GM19467 (cell line): ENCODE results near the gene MDK.

Source experiments
- ATAC-seq: cut with Tn5 transposase; IDR thresholded peaks from one replicate; pipeline ENCODE4 v1.9.1; 2021; ENCODE audit warnings: mild to moderate bottlenecking, moderate library complexity; ENCODE audit not compliant: unreplicated experiment

Gene MDK

DNA sequence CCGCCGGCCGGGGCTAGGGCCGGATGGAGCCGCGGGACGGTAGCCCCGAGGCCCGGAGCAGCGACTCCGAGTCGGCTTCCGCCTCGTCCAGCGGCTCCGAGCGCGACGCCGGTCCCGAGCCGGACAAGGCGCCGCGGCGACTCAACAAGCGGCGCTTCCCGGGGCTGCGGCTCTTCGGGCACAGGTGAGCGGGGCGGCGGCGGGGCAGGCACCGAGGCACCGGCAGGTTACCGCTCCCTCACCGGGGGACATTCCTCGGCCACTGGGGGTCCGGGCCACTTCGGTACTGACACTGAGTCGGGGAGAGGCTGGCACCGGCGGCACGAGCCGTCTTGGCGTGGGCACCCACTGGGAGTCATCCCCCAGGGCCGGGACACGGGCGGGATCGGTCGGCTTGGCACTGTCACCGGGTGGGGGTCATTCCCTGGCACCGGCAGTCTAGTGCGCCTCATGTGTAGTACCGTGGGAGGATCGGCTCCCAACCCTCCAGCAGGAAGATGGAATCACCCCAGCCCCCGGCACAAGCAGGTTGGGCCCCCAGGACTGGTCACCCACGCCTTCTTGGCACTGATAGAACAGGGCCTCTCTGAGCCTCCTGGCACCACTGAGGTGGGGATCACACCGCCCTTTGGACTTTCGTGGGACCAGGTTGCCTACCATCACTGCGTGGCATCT, 33.7 kb upstream of the MDK start:
- peak; percentile 2 for ATAC-seq

- ATAC-seq, result no peak
Measured at GRCh38 chr11:46348566-46349401, 32.7 kb upstream of the MDK start.

- no peak for ATAC-seq
Measured at GRCh38 chr11:46350695-46351094, 30.8 kb upstream of the MDK start.

DNA sequence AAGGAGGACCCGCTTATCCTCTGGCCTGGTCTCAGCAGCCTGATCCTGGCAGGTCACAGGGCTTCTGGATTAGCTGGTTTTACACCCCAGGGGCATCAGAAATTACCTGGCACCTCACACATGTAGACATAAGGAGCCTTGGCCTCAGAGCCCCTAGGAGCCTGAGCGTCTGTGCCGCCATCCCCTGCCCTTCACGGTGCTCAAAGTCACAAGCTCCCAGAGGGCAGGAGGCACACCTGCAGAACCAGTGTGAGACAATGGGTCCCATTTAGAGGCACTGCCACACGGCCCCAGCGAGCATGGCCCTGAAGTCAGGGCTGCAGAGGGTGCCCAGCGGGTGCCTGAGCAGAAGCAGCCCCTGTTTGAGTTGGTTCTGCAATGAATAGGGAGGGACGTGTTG, 30.3 kb upstream of the MDK start:
- ATAC-seq, result no peak

GRCh38 chr11:46351606-46352005, 29.9 kb upstream of the MDK start:
- no peak for ATAC-seq

DNA sequence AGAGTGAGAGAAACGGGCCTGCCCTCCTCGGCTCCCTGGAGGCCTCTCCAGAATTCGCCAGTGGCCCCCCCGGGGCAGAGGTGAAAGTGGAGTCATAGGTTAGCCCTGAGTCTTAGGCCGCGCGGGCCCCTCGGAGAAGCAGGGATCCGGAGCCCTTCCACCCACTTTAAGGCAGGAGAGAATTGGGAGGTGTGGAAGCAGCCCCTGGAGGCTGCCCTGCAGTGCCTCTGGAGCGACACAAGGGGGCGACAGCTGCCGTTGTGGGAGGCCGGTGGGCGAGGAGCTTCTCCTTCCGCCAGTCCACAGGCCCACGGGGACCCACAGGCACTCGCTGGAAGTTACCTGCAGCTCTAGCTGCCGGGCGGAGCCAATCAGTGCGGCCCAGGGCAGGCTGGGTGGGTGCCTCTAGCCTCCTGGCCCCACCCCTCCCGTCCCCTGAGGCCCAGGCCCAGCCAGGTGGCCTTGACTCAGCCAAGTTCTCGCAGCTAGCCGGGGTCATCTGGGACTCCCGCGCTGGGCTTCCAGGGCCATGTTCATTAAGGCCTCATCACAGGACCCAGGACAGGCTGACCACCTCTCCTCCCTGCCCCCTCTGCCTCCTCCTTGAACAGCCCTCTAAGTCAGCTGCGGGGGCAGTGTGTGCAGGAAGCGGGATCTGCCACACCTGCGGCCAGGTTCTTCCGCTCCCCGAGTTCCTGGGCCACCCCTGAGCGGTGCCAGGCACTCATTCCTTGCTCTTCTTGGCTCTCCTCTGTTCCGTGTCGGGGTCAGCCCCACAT, 29.2 kb upstream of the MDK start:
- ATAC-seq, result no peak

- ATAC-seq, result no peak
Measured at GRCh38 chr11:46353698-46354097, 27.8 kb upstream of the MDK start.

DNA sequence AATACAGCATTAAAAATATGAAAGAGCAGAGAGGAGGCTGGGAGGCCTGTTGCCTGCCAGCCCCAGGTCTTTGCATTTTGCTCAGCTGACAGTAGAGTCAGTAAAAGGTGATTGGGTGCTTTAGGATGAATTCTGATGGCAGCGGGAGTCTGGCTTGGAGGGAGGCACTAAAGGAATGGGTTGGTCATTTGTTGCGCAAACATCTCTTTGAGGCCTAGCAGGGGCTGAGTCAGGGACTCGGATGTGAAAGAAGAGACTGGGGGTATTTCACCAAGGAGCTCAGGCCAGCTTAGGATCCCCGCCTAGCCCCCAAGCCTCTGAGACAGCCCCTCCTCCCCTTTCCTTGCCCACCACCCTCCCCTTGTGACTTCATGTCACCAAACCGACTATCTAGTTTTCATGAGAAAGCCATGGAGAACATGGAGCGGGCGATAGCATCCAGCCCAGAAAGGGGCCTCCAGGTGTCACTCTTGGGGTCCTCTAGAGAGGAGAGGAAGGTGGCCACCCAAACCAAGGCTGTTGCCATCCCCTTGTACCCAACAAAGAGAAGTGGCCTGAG, 24.5 kb upstream of the MDK start:
- no peak for ATAC-seq

- ATAC-seq, result no peak
Measured at GRCh38 chr11:46357483-46357936, 24.0 kb upstream of the MDK start.

GRCh38 chr11:46359953-46360352, 21.5 kb upstream of the MDK start:
- ATAC-seq, result no peak

GRCh38 chr11:46360878-46361277, 20.6 kb upstream of the MDK start:
- ATAC-seq, result no peak

GRCh38 chr11:46361283-46362155, 19.9 kb upstream of the MDK start:
- ATAC-seq, result peak; percentile 81

- ATAC-seq, result no peak
Measured at GRCh38 chr11:46362156-46363030, 19.1 kb upstream of the MDK start.

GRCh38 chr11:46363031-46363407, 18.4 kb upstream of the MDK start:
- ATAC-seq, result no peak

- no peak for ATAC-seq
Measured at GRCh38 chr11:46363455-46364005, 17.9 kb upstream of the MDK start.

GRCh38 chr11:46364056-46364455, 17.4 kb upstream of the MDK start:
- no peak for ATAC-seq

DNA sequence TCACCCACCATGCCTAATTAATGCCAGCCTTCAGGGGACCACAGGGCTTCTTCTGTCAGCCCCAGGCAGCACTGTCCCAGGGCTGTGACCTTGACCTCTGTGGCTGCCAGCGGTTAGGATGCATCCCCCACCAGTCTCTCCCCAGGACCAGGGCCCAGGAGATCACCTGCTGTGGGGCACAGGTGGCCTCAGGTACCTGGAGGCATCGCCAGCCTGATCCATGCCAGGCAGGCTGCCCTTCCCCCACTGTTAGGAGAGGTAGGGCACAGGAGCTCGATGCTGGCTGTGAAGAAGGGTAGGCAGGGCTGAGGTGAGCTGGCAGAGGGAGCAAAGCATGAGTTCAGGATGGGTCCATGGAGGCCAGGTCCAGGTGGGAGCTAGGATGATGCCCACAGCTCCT, 16.7 kb upstream of the MDK start:
- no peak for ATAC-seq

DNA sequence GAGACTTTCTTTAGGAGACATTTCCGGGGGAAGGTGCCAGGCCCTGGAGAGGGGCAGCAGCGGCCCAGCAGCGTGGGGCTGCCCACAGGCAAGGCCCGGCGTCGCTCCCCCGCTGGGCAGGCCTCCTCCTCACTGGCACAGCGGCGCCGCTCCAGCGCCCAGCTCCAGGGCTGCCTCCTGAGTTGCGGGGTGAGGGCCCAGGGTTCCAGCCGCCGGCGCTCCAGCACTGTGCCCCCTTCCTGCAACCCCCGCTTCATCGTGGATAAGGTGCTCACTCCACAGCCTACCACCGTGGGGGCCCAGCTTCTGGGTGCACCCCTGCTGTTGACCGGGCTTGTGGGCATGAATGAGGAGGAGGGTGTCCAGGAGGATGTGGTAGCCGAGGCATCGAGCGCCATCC, 15.2 kb upstream of the MDK start:
- ATAC-seq, result no peak

DNA sequence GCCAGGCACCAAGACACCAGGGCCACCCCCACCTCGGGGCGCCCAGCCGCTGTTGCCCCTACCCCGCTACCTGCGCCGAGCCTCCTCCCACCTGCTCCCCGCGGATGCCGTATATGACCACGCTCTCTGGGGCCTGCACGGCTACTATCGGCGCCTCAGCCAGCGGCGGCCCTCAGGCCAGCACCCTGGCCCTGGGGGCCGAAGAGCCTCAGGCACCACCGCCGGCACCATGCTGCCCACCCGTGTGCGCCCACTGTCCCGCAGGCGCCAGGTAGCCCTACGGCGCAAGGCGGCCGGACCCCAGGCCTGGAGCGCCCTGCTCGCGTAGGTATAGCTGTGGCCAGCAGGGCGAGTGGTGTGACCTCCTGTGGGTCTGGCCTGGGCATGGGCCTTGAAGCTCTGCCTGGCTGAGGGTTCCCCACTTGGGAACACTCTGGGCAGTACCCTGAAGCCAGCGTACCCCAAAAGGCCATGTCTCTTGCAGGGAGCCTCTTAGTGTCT, 14.8 kb upstream of the MDK start:
- ATAC-seq, result no peak
